ENCODE results near the gene LGALS1.
A peak's percentile ranks its signal among the peaks of the same experiment; 100 is the strongest.

LGALS1 gene

DNA sequence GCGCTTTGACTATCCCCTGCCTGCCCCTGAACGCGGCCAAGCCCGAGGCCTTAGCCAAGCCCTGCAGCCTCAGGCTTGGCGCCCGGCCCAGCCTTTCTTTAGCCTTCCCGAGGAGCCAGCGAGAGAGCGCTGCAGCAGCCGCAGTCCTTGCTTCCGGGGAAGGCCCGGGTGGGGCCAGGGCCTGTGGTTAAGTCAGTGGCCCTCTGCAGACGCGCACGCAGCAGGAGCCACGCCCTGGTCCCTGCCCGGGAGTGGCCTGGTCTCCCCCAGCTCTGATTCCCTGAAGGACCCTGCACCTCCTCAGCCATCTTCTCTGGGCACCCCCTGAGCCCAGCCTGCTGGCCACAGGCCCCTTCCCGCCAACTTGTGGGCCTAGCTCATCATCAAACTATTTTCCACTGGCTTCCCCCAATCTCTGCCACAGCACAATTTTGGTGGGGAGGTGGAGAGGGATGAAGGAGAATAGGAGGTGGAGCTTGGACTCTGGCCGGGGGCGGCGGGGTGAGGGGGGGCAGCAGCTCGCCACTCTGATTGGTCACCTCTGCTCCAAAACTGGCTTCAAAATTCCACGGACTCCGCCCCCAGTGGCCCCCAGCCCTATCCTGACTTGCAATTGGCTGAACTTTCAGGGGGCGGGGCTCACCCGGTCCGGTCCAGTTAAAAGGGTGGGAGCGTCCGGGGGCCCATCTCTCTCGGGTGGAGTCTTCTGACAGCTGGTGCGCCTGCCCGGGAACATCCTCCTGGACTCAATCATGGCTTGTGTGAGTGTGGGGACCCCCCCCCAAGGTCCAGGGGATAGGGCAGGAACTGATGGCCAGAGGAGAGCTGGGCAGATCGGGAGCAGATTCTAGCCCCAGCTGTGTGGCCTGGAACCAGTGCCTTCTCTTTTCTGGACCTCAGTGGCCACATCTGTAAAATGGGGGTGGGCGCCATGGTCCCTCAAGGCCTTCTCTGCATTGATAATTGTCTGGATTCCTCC, at the start of gene LGALS1:
TSS of gene LGALS1 (plus strand) at position 686 of the 979 bp plus-strand sequence. CDS start at position 753, 67 bp downstream.
- DNase-seq (ENCODE audit: low read depth, low spot score): peak; percentile 99

DNA sequence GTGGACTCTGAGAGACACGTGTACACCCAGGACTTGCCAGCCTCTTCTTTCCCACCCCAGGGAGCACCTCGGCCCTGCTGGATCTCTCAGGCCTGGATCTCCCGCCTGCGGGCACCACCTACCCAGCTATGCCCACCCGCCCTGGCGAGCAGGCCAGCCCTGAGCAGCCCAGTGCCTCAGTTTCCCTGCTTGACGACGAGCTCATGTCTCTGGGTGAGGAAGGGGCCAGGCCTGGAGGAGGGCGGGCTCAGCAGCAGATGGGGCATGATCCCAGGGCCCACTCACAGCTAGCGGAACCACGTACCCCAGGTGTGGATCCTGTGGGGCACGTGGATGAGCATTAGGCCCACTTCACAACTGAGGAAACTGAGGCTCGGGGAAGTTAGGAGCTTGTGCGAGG, 49.7 kb upstream of the LGALS1 start:
- DNase-seq (ENCODE audit: low read depth, low spot score): no peak

DNA sequence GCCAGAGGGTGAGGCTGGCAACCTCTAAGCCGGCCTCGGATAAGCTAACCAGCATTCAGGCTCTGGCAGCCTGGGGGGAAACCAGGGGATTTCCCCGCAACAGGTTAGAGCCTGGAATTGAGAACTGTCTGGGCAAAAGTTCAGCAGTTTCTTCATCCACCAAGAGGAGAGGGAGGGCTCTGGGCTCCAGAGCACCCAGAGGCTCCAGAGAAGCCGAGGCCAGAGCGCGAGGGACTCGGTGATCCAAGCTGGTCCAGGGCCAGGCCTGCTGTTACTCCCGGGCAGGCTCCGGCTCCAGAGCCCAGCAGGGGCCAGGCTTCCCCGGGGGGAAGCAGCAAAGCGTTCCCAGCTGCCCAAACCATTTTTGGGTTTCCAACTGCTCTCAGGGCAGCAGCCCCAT, 49.3 kb upstream of the LGALS1 start:
- peak; percentile 63 for DNase-seq (ENCODE audit: low read depth, low spot score)

DNA sequence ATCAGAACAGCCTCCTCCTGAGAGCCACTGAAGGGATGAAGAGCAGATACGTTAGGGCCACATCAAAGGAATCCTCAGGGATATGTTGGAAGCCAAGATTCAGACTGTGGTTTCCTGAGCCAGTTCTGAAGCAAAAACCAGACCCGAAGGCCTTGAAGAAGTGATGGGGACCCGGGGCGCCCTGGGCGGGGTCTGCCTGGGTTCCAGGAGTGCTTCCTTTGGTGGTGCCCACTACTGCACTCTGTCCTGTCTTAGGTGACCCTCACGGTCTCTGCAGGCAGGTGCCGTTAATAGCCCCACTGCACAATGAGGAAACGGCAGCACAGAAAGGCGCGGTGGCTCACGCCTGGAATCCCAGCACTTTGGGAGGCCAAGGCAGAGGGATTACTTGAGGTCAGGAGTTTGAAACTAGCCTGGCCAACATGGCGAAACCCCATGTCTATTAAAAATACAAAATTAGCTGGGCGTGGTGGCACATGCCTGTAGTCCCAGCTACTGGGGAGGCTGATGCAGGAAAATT, 48.8 kb upstream of the LGALS1 start:
- DNase-seq (ENCODE audit: low read depth, low spot score): no peak

DNA sequence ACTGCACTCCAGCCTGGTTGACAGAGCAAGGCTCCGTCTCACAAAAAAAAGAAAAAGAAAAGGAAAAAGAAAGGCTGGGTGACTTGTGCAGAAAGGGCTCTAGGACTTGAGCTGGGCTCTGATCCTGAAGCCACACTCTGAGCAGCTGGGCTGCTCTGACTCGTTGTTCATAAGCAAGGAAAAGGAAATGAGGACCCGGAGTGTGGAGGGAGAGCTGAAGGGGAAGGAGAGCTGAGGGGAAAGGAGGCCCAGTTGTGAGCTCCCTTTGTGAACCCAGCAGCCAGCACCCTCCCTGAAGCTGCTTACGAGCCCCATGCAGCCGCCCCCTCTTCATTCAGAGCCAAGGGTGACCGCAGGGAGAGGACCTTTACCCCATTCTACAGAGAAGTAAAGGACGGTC, 48.3 kb upstream of the LGALS1 start:
- DNase-seq (ENCODE audit: low read depth, low spot score): no peak

DNA sequence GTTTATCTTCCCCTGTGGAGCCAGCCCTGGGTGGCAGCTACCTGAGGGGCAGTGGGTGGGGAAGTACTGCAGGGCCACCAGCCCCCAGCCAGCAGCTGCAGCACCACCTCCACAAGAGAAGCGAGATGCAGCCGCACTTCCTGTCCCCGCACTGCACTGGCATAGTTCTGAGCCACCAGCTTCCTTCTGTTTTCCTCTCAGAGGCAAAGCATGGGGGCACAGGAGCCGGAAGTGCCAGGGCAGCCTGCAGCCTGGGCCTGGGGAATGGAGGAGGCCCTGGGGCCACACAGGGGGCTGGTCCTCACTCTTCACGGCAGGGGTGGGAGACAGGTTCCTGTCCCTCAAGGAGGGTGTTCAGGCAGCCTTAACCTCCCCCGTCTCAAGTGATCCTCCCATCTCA, 47.9 kb upstream of the LGALS1 start:
- DNase-seq (ENCODE audit: low read depth, low spot score): no peak

DNA sequence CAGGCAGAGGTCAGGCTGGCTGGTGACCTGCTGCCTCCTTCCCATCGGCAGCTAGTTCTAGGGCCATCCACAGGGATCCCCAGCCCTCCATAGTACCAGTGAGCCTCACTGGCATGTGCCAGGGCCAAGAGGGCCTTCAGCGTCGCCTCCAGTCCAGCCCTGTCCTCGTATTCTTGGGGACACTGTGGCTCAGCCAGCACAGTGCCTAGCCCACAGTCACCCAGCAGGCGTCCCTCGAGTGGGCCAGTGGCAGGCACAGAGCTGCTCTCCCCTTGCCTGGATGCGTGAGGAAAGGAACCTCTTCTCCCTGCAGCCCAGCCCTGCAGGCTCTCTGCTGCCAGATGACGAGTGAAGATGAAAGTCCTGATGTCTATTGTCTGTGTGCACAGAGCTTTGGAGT, 46.6 kb upstream of the LGALS1 start:
- no peak for DNase-seq (ENCODE audit: low read depth, low spot score)

DNA sequence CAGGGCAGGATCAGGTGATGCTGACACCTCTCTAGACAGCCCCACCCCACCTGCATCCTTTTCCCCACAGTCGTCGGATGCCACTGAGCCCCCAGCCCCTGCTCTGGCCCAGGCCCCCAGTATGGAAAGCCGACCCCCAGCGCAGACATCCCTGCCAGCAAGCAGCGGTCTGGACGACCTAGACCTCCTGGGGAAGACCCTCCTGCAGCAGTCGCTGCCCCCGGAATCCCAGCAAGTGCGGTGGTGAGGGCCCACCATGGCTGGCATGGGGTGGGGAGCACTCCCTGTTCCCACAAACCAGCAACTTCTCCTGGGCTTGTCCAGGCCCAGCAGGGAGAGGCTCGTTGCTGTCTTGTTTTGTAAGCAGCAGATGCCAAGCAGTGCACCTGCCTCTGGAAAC, 45.5 kb upstream of the LGALS1 start:
- no peak for DNase-seq (ENCODE audit: low read depth, low spot score)

DNA sequence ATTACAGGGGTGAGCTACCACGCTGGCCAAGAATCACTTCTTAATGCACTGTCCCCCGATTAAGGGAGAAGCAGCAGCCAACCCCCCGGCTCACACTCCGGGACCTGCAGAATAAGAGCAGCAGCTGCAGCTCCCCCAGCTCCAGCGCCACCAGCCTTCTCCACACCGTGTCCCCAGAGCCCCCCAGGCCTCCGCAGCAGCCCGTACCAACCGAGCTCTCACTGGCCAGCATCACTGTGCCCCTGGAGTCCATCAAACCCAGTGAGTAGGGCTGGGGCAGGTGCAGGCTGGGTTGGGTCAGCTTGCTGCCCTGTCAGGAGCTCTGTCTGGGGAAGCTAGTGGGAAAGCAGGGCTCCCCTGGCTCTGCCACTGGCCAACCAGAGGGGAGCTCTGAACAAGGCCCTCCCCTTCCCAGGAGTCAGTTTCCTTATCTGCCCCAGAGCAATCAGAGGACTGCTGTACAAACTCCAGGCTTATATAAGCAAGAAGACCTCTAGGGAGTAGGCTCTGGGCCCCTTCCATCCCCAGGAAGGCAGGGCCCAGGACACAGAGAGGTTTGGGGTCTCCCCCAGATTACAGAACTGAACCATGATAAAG, 44.5 kb upstream of the LGALS1 start:
- no peak for DNase-seq (ENCODE audit: low read depth, low spot score)

DNA sequence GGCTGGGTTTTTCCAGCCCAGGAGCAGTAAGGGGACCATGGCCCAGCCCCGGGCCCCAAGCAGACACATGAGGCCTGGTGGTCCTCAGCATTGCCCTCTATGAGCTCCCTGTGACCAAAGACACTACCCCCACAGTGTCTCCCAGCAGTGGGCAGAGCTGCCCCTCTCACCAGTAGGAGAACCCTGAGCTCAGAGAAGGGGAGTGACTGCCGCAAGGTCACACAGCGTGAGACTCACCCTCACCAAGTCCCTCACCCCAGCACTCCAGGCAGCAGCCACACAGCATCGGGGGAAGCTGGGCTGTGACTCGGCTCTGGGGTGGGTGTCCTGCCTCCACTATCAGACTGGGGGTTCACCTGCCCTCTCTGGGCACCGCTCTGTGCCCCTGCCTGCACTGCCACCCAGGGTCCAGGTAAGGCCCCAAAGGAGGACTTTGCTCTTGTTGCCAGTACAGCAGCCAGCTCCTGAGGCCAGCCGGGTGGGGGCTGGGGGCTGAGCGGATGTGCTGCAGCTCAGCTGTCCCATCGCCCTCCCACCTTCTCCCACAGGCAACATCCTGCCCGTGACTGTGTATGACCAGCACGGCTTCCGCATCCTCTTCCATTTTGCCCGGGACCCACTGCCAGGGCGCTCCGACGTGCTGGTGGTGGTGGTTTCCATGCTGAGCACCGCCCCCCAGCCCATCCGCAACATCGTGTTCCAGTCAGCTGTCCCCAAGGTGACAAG, 43.8 kb upstream of the LGALS1 start:
- DNase-seq (ENCODE audit: low read depth, low spot score): no peak

DNA sequence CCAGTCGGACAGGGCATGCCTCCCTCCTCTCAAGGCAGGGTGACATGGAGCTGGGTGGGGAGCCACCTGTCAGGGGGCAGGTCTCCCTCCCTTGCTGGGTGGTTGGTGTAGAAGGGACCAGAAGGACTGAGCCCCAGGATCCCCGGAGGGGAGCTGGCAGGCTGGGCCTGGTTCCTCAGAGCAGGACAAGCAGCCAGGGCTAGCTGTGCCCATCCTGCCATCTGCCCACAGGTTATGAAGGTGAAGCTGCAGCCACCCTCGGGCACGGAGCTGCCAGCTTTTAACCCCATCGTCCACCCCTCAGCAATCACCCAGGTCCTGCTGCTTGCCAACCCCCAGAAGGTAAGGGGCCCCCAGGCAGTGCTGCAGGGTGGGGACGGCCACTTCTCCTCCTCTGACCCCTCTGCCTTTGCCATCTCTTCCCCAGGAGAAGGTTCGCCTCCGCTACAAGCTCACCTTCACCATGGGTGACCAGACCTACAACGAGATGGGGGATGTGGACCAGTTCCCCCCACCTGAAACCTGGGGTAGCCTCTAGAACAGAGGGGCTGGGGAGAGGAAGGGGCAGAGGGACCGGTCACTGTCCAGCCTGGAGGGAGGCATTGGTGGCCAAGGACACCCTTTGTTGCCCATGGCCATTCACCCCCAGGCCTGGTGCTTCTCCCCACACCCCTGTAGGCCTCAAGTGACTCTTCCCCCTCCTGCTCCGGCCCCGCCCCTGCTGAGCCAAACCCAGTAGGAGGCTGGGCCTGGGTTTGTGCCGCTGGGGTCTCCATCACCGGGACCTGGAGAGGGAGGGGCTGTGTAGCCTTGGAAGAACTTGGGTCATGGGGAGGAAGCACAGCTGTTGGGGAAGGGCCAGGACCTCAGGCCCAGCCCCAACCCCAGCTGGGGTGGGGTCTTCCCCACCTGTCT, 43.0 kb upstream of the LGALS1 start:
- no peak for DNase-seq (ENCODE audit: low read depth, low spot score)

DNA sequence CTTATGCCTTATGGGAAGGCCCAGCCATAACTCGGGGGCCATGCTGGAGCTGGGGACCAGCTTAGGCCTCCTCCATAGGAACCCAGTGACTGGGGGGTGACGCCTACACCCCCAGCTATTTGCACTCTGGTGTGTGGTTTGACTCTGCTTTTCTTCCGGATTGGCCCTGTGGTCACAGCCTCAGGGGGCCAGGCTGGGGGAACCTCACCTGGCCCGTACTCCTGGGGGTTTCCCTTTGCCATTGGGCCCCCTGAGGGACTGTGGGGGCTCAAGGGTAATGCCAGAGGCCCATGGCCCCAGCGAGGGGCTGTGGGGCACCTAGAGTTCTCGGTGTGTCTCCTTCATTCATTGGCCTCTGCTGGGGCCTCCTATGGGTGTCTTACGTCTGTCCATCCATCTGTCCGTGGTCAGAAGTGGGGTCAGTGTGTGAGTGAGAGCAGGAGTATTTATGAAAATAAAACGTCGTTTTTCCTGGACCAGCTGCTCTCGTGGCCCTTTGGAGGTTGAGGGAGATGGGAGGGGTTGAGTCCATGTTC, 42.3 kb upstream of the LGALS1 start:
- DNase-seq (ENCODE audit: low read depth, low spot score): no peak

DNA sequence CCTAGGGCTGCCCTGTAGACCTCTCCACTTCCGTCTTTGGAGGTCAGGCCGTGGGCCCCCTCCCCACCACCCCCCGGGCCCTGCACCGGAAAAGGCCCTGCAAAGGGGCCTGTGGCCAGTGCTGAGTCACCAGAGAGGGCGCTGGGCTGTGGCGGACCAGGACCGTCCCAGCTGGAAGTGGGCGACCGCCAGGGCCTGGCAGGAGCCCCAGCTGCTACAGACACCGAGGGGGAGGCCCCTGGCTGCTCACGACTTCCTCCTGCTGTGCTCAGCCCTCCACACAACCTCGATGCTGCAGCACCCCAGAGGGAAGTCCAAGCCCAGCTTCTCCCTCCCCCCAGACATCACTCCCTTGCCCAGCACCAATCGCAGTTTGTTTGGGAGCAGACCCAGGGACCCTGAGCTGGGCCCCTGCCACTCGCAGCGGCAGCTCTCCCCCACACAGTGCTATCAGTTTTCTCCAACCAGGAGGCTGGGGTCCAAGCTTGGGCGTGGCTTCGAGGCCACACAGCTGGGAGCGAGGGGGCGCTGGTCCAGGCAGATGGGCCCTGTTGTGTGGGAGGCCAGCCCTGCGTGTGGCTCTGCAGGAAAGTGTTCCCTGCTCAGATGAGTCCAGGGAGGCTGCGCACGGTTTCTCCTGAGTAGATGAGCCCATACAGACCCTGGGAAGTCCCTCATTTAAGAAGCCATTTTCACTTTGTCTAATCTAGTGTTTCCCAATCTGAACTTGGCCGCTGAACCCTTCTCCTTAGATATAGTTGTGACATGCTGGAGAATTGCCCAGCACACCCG, 41.6 kb upstream of the LGALS1 start:
- DNase-seq (ENCODE audit: low read depth, low spot score): peak; percentile 94

DNA sequence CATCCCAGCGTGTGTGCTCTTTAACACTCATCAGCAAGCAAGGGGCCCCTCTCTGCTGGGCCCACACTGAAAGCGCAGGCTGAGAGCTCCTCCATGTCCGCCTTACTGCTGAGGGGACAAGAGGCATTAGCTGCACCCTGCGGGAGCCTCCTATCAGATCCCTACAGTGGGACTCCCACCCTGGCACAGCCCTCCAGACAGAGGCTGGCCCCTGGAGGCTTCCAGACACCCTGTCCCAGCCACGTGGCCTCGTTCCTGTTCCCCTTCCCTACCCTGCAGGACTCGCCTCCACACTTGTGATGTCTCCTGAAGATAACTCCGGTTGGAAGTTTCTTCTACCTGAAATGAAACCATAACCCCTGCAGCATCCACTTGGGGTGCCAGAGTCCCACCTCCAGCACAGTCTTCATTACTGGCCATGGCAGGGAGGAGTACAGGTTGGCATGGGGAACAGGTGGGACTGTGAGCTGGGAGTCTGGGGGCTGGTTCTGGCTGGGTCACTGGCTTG, 41.0 kb upstream of the LGALS1 start:
- peak; percentile 38 for DNase-seq (ENCODE audit: low read depth, low spot score)

DNA sequence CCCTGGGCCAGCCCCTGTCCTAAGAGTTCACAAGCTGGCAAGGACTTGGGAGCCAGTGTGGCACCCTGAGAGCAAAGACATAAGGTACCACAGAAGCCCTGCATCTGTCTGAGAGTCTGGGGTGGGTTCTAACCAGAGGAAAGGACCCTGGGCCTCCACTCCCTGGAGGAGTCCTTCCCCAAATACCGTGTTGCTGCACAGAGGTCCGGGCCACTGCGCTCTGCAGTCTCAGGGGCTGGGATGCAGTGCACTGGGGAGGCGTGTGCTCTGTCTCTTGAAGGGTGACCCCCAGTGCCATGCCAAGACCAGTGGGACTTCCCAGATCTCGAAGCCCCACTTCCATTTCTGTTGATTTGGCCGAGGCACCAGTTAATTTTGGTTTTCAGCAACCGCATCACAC, 40.3 kb upstream of the LGALS1 start:
- DNase-seq (ENCODE audit: low read depth, low spot score): no peak

DNA sequence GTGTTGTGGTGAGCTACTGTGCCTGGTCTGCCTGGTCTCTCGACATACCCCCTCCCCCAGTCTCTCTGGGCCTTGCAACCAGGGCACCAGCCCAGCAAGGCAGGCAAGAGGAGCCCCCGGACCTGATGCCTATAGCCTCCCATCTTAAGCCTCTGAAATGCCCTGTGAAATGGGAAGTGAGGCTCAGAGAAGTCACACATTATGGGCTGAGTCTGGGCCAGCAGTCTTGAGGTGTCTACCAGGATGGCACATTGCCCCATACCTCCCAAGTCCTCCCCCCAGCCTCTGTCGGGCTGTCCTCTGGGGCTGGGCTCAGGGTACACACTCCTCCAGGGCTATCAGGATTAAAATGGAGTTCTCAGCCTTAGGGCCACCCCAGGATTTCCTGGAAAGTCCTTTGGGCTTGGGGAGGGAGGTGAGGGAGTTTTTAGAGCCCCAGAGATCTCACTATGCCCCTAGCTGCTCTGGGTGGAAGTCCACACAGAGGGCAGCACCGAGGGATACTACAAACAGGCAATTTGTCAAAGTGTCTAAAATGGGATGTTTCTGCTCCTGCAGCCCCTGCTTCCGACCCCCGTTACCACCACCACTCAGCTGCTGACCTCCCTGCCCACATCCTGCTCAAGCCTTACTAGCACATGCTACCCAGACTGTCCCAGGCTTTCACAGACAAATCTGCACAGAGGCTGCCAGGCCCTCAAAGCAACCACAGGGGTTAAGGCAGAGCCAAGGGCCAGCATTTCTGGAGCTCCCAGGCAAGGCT, 39.1 kb upstream of the LGALS1 start:
- DNase-seq (ENCODE audit: low read depth, low spot score): peak; percentile 86

DNA sequence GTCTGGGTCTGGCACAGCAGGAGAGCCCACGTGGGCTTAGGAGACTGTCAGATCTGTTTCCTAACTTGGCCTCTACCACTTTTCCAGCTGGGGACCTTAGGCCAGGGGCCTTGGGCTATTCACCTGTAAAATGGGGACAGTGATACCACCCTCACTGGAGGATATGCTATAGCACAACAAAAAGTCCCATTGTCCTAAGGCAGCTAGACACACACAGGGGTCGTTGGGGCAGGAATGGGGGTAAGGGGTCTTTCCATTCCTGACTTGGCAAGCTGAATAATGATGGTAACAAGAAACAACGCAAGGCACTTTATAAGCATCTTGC, 38.5 kb upstream of the LGALS1 start:
- no peak for DNase-seq (ENCODE audit: low read depth, low spot score)

DNA sequence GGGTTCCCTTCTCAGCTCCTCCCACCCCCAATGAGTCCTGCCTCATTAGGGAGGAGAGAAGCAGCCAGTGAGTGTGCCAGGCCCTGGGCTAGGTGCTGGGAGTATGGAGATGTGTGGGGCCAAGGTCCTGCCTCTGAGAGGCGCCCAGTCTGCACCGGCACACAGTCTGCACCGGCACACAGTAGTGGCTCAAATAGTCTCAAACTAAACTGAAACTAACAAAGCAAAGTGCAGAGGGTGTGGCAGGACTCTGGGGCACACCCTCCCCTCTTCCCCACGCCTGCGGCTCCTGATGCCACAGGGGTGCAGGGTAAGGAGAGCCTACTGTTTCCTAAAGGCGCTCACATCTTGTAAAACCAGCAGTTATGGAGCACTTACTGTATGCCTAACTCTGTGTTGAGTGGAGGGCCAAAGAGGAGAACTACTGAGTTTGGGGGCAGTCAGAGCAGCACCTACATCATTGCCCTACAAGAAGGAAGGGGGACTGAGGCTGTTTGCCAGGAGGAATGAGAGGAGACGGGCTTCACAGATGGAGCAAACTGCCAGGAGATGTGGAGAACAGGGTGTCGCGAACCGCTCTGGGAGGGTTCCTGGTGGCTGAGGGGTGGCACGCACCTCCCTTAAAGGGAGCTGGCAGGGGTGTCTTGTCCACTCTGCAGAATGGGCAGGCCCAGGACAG, 36.9 kb upstream of the LGALS1 start:
- no peak for DNase-seq (ENCODE audit: low read depth, low spot score)

Measured in astrocyte of the hippocampus (primary cell).